Right lobe of liver (tissue), 4 donors: Measurements from ENCODE around the gene PCSK6.

Source experiments
- CTCF ChIP-seq, 4 donors: fragments of 200-600 bp in 3 of 4; fragments of 450-650 bp in 1 of 4; IDR thresholded peaks; one replicate each; pipeline versions ENCODE4 v1.5.1 to v1.8.0; 2016 to 2022; ENCODE audit warnings: antibody characterized with exemption in 4 of 4, mild to moderate bottlenecking in 2 of 4
- POLR2A ChIP-seq: fragments of 450-650 bp; IDR thresholded peaks from one replicate; pipeline ENCODE4 v1.6.1; 2017; ENCODE audit warnings: antibody characterized with exemption, mild to moderate bottlenecking
- donor health status: DM: no; HTN: no; CAD: no.
- donor health status: DM: no; HTN: no; CAD: no.
- donor health status: DM: no; HTN: yes; CAD: no.

GRCh38 chr15:101324524-101325177 lies 164.9 kb downstream of the PCSK6 start:
- TF ChIP-seq POLR2A, result no peak
- no peak for TF ChIP-seq CTCF (IDR thresholded peaks at IDR 0.05)
